Lung (tissue), 12 donors: ENCODE results near the gene GH1. TPM values are rescaled to one million over a fixed set of nuclear protein-coding genes. Genes with fewer than 3 reads are reported as not detected.

Source experiments
- ATAC-seq: fragments of 200-7000 bp; cut with Tn5 transposase; one replicate; pipeline ENCODE4 v1.9.1; 2020; ENCODE audit warnings: moderate number of reproducible peaks; ENCODE audit not compliant: insufficient read depth, low FRiP score
- DNase-seq, 3 donors: peaks; one replicate each; pipeline ENCODE4 v3.0.0-alpha.2; 2013 to 2017
- H3K27ac ChIP-seq, 2 donors: one replicate each; pipeline ENCODE4 v1.5.1; 2013; ENCODE audit warnings: mild to moderate bottlenecking in 2 of 2, moderate library complexity in 2 of 2, control low read depth in 1 of 2, inconsistent platforms in 1 of 2, low read depth in 1 of 2, low read length in 1 of 2
- H3K27me3 ChIP-seq, 3 donors: one replicate each; pipeline ENCODE4 v1.5.1; 2013; ENCODE audit warnings: low read length in 2 of 3; ENCODE audit not compliant: control insufficient read depth in 3 of 3, insufficient read depth in 3 of 3
- H3K36me3 ChIP-seq, 4 donors: one replicate each; pipeline ENCODE4 v1.5.1; 2013; ENCODE audit warnings: low read length in 4 of 4, mild to moderate bottlenecking in 1 of 4, moderate library complexity in 1 of 4; ENCODE audit not compliant: control insufficient read depth in 4 of 4, insufficient read depth in 4 of 4
- H3K4me1 ChIP-seq, 5 donors: one replicate each; pipeline ENCODE4 v1.5.1; 2013; ENCODE audit warnings: low read length in 5 of 5, mild to moderate bottlenecking in 2 of 5, moderate library complexity in 1 of 5; ENCODE audit not compliant: control insufficient read depth in 5 of 5, insufficient read depth in 5 of 5
- H3K4me3 ChIP-seq: one replicate; pipeline ENCODE4 v1.5.1; 2013; ENCODE audit warnings: mild to moderate bottlenecking, control low read depth, moderate library complexity
- H3K9ac ChIP-seq, 2 donors: one replicate each; pipeline ENCODE4 v1.5.1; 2013; ENCODE audit warnings: low read length in 2 of 2, control low read depth in 1 of 2; ENCODE audit not compliant: insufficient read depth in 1 of 2
- H3K9me3 ChIP-seq, 4 donors: one replicate each; pipeline ENCODE4 v1.5.1; 2013; ENCODE audit warnings: low read length in 3 of 4, mild to moderate bottlenecking in 1 of 4, moderate library complexity in 1 of 4; ENCODE audit not compliant: control insufficient read depth in 4 of 4, insufficient read depth in 3 of 4
- CTCF ChIP-seq: IDR thresholded peaks from 2 replicates; pipeline ENCODE4 v1.5.1; 2012; ENCODE audit warnings: mild to moderate bottlenecking; ENCODE audit errors: control extremely low read depth, extremely low read depth
- WGBS, 2 donors: extraction: QIAGEN DNeasy Blood & Tissue Kit; methylation state at CpG; one replicate each; pipeline ENCODE4 v1.1.7; 2013; 5-methylcytosine and 5-hydroxymethylcytosine counted together
- polyA plus RNA-seq, 2 donors: library from polyadenylated mRNA; stranded (reverse); fragments of 200-250 nt; gene quantifications; one replicate each; pipeline ENCODE4 v1.2.1, GENCODE V29; 2013
- total RNA-seq, 2 donors: library from RNA; depleted of rRNA in 1 of 2; stranded (reverse); fragments of >200 nt in 1 of 2; gene quantifications; one replicate each; pipeline ENCODE4 v1.2.1, GENCODE V29; 2014 to 2021
- donor health status: control.
- donor health status: control.
- donor health status: Bipolar disorder and iron deficiency.
- donor health status: healthy.
- donor health status: DM: yes; HTN: yes; CAD: no.

GH1 gene
- total and polyA plus RNA-seq, 4 donors, result not detected

GRCh38 chr17:63954402-63955063 lies 35.9 kb upstream of the GH1 start:
- Histone ChIP-seq H3K4me1 (peaks cover 0 to 2% (median 0%) of the 10 kb centered on the region in 5 donors), H3K4me3 (no peak overlapping the region), H3K36me3 (no peaks in the 10 kb centered on the region), H3K9ac (no peak overlapping the region), H3K27ac (no peak overlapping the region), H3K27me3 (no peaks in the 10 kb centered on the region), H3K9me3 (no peaks in the 10 kb centered on the region)
- TF ChIP-seq CTCF, result no peak
- ATAC-seq (no peak), DNase-seq (no peak)
- 44 to 51% methylated on average over 11 of the region's 11 CpGs for WGBS, 2 donors

- no peak overlapping the region for H3K9ac ChIP-seq
These were observed 32.6 kb upstream of the GH1 start for GRCh38 chr17:63950940-63951907.

GRCh38 chr17:63949576-63950250 lies 31.1 kb upstream of the GH1 start:
- Histone ChIP-seq H3K9ac (no peak overlapping the region), H3K27ac (no peak overlapping the region), H3K4me1 (peaks cover 0 to 6% (median 0%) of the 10 kb centered on the region in 5 donors), H3K4me3 (no peak overlapping the region), H3K27me3 (no peaks in the 10 kb centered on the region), H3K9me3 (no peaks in the 10 kb centered on the region), H3K36me3 (no peaks in the 10 kb centered on the region)
- DNase-seq (no peak), ATAC-seq (no peak)
- TF ChIP-seq CTCF, result no peak
- 77 to 85% methylated on average over 18 of the region's 18 CpGs for WGBS, 2 donors

More at GRCh38 chr17:63950940-63951907, 32.6 kb upstream of the GH1 start:
- Histone ChIP-seq H3K27ac (no peak overlapping the region), H3K4me1 (peaks cover 0 to 6% (median 0%) of the 10 kb centered on the region in 5 donors), H3K9me3 (no peaks in the 10 kb centered on the region), H3K4me3 (no peak overlapping the region), H3K27me3 (no peaks in the 10 kb centered on the region), H3K36me3 (no peaks in the 10 kb centered on the region)
- TF ChIP-seq CTCF, result no peak
- ATAC-seq (no peak), DNase-seq (no peak)
- WGBS, 2 donors, result 90 to 93% methylated on average over 28 to 29 of the region's 29 CpGs
